ENCODE data around the gene CCDC186. TPM values are rescaled to one million over a fixed set of nuclear protein-coding genes. Genes with fewer than 3 reads are reported as not detected.

The CCDC186 gene
- total RNA-seq, 1 experiment from 2014 or later = 32.7 TPM

DNA sequence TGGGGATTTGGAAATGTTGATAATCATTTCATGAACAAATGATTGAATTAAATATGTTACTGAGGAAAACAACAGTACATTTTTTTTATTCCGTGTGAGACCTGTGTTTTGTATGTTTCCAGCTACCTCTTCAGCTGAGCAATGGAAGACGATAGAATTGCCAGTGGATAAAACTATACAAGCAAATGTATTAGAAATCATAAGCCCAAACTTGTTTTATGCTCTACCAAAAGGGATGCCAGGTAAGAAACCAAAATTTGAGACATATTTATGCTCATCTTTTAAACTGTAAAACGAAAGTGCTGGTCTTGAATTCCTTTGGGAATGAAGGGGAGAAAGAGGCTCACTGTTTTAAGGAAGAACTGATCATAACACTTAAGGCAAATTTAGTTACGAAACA, 47.2 kb upstream of the CCDC186 start (continued):
- TF ChIP-seq, protein P1, sequence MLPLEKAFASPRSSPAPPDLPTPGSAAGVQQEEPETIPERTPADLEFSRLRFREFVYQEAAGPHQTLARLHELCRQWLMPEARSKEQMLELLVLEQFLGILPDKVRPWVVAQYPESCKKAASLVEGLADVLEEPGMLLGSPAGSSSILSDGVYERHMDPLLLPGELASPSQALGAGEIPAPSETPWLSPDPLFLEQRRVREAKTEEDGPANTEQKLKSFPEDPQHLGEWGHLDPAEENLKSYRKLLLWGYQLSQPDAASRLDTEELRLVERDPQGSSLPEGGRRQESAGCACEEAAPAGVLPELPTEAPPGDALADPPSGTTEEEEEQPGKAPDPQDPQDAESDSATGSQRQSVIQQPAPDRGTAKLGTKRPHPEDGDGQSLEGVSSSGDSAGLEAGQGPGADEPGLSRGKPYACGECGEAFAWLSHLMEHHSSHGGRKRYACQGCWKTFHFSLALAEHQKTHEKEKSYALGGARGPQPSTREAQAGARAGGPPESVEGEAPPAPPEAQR (CRISPR knock-in tag; IDR thresholded peaks at IDR 0.05) = no peak
- TF ChIP-seq GTF2I (CRISPR knock-in tag; conservative IDR thresholded peaks at IDR 0.05) (no peak), ELF4 (CRISPR knock-in tag; IDR thresholded peaks at IDR 0.05; ENCODE audit: low read depth) (no peak), ETV6 (CRISPR knock-in tag; IDR thresholded peaks at IDR 0.05) (no peak), FOXJ3 (CRISPR knock-in tag; IDR thresholded peaks at IDR 0.05; ENCODE audit: borderline replicate concordance) (no peak), MXD4 (CRISPR knock-in tag; IDR thresholded peaks at IDR 0.05; ENCODE audit: borderline replicate concordance) (no peak), KAT7 (CRISPR knock-in tag; IDR thresholded peaks at IDR 0.05; ENCODE audit: borderline replicate concordance) (no peak), TP53 (CRISPR knock-in tag; IDR thresholded peaks at IDR 0.05) (no peak)
- TF ChIP-seq, protein P2, sequence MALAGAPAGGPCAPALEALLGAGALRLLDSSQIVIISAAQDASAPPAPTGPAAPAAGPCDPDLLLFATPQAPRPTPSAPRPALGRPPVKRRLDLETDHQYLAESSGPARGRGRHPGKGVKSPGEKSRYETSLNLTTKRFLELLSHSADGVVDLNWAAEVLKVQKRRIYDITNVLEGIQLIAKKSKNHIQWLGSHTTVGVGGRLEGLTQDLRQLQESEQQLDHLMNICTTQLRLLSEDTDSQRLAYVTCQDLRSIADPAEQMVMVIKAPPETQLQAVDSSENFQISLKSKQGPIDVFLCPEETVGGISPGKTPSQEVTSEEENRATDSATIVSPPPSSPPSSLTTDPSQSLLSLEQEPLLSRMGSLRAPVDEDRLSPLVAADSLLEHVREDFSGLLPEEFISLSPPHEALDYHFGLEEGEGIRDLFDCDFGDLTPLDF (CRISPR knock-in tag; IDR thresholded peaks at IDR 0.05) = no peak

DNA sequence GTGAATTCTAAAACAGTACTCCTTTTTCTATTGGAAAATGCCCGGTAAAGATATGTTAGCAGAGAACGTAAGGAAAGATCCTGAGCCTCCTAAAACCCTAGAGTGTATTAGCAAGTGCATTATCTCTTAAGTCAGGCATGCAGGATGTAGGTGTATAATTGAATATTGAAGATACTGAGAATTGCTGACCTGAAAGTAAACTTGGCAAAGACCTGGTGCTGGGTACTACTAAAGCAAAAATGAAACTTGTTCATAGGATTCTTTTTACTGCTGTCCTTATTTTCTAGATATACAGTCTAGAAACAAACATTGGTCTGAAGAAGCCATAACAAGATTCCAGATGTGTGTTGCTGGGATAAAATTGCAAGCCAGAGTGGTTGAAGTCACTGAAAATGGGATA, 46.3 kb upstream of the CCDC186 start:
- no peak for ATAC-seq
- ChIA-PET CTCF (no interaction called here), POLR2A (no interaction called here)
- no peak overlapping the region for H3K4me3 Mint-ChIP-seq
- no peaks in the 10 kb centered on the region for H3K36me3 Mint-ChIP-seq
- TF ChIP-seq, protein P3, sequence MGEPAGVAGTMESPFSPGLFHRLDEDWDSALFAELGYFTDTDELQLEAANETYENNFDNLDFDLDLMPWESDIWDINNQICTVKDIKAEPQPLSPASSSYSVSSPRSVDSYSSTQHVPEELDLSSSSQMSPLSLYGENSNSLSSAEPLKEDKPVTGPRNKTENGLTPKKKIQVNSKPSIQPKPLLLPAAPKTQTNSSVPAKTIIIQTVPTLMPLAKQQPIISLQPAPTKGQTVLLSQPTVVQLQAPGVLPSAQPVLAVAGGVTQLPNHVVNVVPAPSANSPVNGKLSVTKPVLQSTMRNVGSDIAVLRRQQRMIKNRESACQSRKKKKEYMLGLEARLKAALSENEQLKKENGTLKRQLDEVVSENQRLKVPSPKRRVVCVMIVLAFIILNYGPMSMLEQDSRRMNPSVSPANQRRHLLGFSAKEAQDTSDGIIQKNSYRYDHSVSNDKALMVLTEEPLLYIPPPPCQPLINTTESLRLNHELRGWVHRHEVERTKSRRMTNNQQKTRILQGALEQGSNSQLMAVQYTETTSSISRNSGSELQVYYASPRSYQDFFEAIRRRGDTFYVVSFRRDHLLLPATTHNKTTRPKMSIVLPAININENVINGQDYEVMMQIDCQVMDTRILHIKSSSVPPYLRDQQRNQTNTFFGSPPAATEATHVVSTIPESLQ (CRISPR knock-in tag; IDR thresholded peaks at IDR 0.05) = no peak
- TF ChIP-seq ZNF671 (CRISPR knock-in tag; IDR thresholded peaks at IDR 0.05) = no peak
- TF ChIP-seq, protein P4, sequence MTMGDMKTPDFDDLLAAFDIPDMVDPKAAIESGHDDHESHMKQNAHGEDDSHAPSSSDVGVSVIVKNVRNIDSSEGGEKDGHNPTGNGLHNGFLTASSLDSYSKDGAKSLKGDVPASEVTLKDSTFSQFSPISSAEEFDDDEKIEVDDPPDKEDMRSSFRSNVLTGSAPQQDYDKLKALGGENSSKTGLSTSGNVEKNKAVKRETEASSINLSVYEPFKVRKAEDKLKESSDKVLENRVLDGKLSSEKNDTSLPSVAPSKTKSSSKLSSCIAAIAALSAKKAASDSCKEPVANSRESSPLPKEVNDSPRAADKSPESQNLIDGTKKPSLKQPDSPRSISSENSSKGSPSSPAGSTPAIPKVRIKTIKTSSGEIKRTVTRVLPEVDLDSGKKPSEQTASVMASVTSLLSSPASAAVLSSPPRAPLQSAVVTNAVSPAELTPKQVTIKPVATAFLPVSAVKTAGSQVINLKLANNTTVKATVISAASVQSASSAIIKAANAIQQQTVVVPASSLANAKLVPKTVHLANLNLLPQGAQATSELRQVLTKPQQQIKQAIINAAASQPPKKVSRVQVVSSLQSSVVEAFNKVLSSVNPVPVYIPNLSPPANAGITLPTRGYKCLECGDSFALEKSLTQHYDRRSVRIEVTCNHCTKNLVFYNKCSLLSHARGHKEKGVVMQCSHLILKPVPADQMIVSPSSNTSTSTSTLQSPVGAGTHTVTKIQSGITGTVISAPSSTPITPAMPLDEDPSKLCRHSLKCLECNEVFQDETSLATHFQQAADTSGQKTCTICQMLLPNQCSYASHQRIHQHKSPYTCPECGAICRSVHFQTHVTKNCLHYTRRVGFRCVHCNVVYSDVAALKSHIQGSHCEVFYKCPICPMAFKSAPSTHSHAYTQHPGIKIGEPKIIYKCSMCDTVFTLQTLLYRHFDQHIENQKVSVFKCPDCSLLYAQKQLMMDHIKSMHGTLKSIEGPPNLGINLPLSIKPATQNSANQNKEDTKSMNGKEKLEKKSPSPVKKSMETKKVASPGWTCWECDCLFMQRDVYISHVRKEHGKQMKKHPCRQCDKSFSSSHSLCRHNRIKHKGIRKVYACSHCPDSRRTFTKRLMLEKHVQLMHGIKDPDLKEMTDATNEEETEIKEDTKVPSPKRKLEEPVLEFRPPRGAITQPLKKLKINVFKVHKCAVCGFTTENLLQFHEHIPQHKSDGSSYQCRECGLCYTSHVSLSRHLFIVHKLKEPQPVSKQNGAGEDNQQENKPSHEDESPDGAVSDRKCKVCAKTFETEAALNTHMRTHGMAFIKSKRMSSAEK (CRISPR knock-in tag; IDR thresholded peaks at IDR 0.05; ENCODE audit: borderline replicate concordance) = no peak
- TF ChIP-seq FOXJ3 (CRISPR knock-in tag; IDR thresholded peaks at IDR 0.05; ENCODE audit: borderline replicate concordance) = no peak
- no peak for TF ChIP-seq KAT7 (CRISPR knock-in tag; IDR thresholded peaks at IDR 0.05; ENCODE audit: borderline replicate concordance)
- TF ChIP-seq ATF1 (CRISPR knock-in tag; IDR thresholded peaks at IDR 0.05) = no peak
- no peak for TF ChIP-seq TCF7 (CRISPR knock-in tag; IDR thresholded peaks at IDR 0.05; ENCODE audit: low read depth)
- TF ChIP-seq ZNF317 (CRISPR knock-in tag; IDR thresholded peaks at IDR 0.05; ENCODE audit: borderline replicate concordance, low read depth) = no peak
- TF ChIP-seq CREB1 (CRISPR knock-in tag; IDR thresholded peaks at IDR 0.05) = no peak
- TF ChIP-seq TP53 (CRISPR knock-in tag; IDR thresholded peaks at IDR 0.05) = no peak
- no peak overlapping the region for H3K27ac Mint-ChIP-seq
- H3K4me1 Mint-ChIP-seq = no peaks in the 10 kb centered on the region
- no peaks in the 10 kb centered on the region for H3K27me3 Mint-ChIP-seq (ENCODE audit: low read depth)
- no peaks in the 10 kb centered on the region for H3K9me3 Mint-ChIP-seq
- DNase-seq (ENCODE audit: low spot score) = no peak
